ENCODE results near the gene ZNF621.

Gene ZNF621

GRCh38 chr3:40524568-40525285, at the start of gene ZNF621:
Gene ZNF621, plus strand, starts transcription at chr3:40524960. Its CDS starts 881 bp downstream, at chr3:40525841.
- DNase-seq (ENCODE audit: low spot score), result peak; percentile 80

- DNase-seq (ENCODE audit: low spot score), result peak; percentile 59
Observed at GRCh38 chr3:40476478-40477470, 48.0 kb upstream of the ZNF621 start, which contains the start of gene ZNF619. Gene ZNF619, plus strand, starts transcription at chr3:40477122. Its CDS starts 858 bp downstream, at chr3:40477980.

- no peak for DNase-seq (ENCODE audit: low spot score)
Observed at GRCh38 chr3:40477666-40478065, 47.1 kb upstream of the ZNF621 start.

GRCh38 chr3:40487172-40487571, 37.6 kb upstream of the ZNF621 start:
- no peak for DNase-seq (ENCODE audit: low spot score)

- DNase-seq (ENCODE audit: low spot score), result no peak
Observed at GRCh38 chr3:40490916-40491315, 33.8 kb upstream of the ZNF621 start.

GRCh38 chr3:40494698-40495097, 30.1 kb upstream of the ZNF621 start:
- DNase-seq (ENCODE audit: low spot score), result no peak

- no peak for DNase-seq (ENCODE audit: low spot score)
Observed at GRCh38 chr3:40497288-40497687, 27.5 kb upstream of the ZNF621 start.

- DNase-seq (ENCODE audit: low spot score), result no peak
Observed at GRCh38 chr3:40499952-40500351, 24.8 kb upstream of the ZNF621 start.

GRCh38 chr3:40502034-40502433, 22.7 kb upstream of the ZNF621 start:
- DNase-seq (ENCODE audit: low spot score), result no peak

- DNase-seq (ENCODE audit: low spot score), result no peak
Observed at GRCh38 chr3:40504636-40505430, 19.9 kb upstream of the ZNF621 start.

GRCh38 chr3:40505599-40506462, 18.9 kb upstream of the ZNF621 start, which contains the start of gene ZNF620:
Gene ZNF620, plus strand, starts transcription at chr3:40506039. Its CDS starts 314 bp downstream, at chr3:40506353.
- DNase-seq (ENCODE audit: low spot score), result peak; percentile 49

- no peak for DNase-seq (ENCODE audit: low spot score)
Observed at GRCh38 chr3:40511031-40511718, 13.6 kb upstream of the ZNF621 start.

- no peak for DNase-seq (ENCODE audit: low spot score)
Observed at GRCh38 chr3:40516201-40516600, 8.6 kb upstream of the ZNF621 start.

- DNase-seq (ENCODE audit: low spot score), result no peak
Observed at GRCh38 chr3:40518067-40518466, 6.7 kb upstream of the ZNF621 start.

GRCh38 chr3:40518848-40519247, 5.9 kb upstream of the ZNF621 start:
- no peak for DNase-seq (ENCODE audit: low spot score)

GRCh38 chr3:40521254-40521653, 3.5 kb upstream of the ZNF621 start:
- no peak for DNase-seq (ENCODE audit: low spot score)

- no peak for DNase-seq (ENCODE audit: low spot score)
Observed at GRCh38 chr3:40523781-40524180, 979 bp upstream of the ZNF621 start.

- no peak for DNase-seq (ENCODE audit: low spot score)
Observed at GRCh38 chr3:40524222-40524567, 565 bp upstream of the ZNF621 start.

- DNase-seq (ENCODE audit: low spot score), result no peak
Observed at GRCh38 chr3:40528426-40528825, 3.7 kb downstream of the ZNF621 start.

- DNase-seq (ENCODE audit: low spot score), result no peak
Observed at GRCh38 chr3:40532252-40532651, 7.5 kb downstream of the ZNF621 start.

Data from CD4-positive, alpha-beta T cell treated with Interleukin-6 at 100 ng/mL for 8 hours (primary cell).